NCI-H2029 treated with DMSO at 0.1 percent for 48 hours (cell line): ENCODE measurements around the gene HEBP1.

ENCODE experiments used
- DNase-seq: peaks from one replicate; lab custom pipeline; 2025; lab: John Stamatoyannopoulos, UW

The HEBP1 gene

DNA sequence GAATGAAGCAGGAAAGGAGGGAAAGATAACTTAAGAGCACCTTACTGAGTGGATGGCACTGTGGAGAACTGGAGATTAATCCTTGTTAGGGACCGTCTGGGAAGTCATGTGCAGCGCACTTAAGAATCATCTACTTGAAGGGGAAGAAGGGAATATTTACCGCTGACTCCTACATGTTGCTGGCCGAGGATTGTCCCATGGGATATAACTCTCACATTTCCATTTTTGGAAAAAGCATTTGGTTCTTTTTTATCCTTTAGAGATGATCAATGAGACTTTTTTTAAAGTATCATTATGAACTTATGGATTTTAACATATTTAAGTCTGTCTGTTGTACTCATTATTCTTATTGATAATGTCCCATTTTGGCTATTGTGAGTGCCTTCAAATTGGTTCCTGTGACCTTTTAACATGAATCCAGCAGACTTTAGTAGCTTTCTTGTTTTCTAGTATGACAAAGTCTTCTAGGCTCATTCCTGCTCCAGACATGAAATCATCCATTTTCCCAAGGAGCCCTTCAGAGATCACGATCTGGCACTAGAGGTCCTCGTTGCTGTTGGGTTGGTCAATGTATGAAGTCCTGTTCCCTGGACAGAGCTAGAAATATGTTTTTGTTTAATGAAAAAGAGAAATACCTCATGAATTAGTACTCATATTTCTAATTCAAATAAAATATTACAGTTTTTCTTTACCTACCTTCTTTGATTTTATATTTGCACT is 23.9 kb upstream of the HEBP1 start:
- DNase-seq, result no peak

DNA sequence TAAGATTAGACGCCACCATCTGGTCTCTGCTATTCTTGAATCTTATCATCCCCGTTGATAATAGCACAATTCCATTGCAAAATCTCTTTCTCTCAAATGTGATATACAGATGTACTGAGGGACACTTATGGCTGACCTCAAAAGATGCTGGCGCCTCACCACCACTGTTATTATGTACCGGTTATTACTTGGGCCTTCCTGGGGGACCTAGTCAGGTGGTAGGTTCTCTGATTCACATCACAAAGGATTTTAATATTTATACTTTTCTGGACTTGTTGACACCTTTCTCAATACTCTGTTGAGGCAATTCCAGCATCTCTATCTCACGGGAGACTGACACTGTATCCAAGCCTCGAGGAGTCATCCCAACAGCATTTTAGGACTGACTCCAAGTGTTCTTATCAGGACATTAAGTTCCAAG is 22.8 kb upstream of the HEBP1 start:
- DNase-seq, result no peak

DNA sequence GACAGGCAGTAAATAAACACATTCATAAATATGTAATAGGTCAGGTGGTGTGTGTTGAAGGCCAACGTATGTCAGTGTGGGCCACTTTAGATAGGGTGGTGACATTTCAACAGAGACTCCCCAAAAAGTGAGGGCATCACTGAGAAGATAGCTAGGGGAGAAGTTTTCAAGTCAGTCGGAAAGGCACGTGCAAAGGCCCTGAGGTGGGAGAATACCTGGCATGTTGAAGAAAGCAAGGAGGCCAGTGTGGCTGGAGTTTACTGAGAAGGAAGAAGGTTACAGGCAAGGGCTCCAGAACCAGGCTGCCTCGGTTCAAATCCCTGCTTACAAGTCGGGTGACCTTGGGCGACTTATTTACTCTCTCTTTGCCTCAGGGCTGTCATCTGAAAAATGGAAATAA is 11.0 kb upstream of the HEBP1 start:
- DNase-seq, result no peak

DNA sequence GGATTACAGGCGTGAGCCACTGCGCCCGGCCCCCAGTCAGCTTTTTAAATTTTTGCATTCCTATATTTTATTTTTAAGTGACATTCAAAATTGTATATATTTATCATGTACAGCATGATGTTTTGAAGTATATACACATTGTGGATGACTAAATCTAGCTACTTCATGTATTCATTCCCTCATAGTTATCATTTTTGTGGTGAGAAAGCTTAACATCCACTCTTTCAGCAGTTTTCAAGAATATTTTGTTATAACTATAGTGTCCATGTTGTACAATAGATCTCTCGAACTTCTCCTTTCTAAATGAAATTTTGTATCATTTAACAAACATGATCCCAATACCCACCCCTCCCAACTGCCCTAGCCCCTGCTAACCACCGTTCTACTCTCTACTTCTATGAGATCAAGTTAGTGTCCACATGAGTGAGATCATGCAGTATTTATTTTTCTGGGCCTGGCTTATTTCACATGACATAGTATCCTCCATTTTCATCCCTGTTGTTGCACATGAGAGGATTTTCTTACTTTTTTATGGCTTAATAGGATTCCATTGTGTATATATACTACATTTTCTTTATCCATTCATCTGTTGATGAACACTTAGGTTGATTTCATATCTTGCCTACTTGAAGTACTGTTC is 8.8 kb upstream of the HEBP1 start:
- DNase-seq, result no peak

DNA sequence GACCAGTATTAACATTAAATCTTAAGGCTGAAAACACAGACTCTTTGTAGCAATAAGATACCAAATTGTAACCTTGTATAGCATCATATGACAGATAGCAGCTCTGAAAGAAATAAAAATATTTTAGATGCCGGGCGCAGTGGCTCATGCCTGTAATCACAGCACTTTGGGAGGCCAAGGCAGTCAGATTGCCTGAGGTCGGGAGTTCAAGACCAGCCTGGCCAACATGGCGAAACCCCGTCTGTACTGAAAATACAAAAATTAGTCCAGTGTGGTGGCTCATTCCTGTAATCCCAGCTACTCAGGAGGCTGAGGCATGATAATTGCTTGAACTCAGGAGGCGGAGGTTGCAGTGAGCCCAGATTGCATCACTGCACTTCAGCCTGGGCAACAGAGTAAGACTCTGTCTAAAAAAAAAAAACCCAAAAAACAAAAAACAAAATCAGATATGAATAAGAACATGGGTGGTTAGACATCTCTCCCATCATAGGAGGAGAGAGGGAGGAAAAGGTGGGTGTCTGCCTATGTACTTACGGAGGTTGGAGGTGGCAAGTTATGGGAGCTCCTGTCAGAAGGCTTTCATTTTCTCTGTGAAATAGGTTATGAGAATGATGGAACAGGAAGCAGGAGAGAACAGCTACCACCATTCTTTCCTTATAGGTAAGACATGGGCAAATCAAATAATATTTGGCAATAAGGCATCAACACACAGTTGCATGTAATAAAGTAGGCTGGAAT is 7.6 kb upstream of the HEBP1 start:
- no peak for DNase-seq

DNA sequence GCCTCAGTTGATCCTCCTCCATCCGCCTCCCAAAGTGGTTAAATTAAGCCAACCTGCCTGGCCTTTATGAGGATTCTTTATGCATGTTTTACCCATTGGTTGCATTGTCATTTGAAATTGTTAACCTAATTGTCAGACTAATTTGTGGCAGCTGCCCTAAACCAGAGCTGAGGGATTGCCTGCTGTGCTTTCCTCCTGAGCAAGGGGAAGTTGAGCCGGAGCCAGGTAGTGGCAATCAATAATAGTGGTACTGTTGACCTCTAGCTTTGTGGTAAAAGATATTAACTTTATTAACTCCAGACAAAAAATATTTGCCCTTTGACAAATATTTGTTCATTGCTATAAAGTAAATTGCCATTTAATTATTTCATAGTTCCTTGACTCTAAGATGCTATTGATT is 5.6 kb upstream of the HEBP1 start:
- no peak for DNase-seq

DNA sequence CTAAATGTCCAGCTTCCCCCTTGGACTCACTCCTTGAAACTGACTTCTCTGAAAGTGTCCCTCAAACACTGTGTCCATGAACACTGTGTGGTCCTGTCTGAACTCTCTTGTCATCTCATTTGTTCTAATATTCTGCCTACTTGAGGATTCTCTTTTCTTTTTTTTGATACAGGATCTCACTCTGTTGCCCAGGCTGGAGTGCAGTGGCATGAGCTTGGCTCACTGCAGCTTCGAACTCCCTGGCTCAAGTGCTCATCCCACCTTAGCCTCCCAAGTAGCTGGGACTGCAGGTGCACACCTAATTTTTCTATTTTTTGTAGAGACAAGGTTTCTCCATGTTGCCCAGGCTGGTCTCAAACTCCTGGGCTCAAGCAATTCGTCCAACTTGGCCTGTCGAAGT is 4.9 kb upstream of the HEBP1 start:
- no peak for DNase-seq

DNA sequence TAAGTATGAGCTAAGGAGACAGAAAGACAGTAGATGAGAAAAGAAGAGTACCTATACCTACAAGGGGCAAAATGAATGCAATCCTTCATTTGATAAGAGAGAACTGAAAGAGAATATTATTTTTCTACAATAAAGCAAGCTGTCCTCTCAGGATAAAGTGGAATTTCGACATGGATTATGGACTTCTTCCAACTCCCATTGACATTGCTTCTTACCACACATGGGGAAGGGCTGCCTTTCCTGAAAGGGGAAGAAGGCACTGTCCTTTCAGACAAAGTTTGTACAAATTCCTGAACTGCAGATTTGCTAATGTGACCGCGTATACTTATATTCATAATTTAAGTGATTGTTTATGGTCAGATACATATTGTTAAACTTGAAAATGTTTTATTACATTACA is 4.3 kb upstream of the HEBP1 start:
- DNase-seq, result no peak

DNA sequence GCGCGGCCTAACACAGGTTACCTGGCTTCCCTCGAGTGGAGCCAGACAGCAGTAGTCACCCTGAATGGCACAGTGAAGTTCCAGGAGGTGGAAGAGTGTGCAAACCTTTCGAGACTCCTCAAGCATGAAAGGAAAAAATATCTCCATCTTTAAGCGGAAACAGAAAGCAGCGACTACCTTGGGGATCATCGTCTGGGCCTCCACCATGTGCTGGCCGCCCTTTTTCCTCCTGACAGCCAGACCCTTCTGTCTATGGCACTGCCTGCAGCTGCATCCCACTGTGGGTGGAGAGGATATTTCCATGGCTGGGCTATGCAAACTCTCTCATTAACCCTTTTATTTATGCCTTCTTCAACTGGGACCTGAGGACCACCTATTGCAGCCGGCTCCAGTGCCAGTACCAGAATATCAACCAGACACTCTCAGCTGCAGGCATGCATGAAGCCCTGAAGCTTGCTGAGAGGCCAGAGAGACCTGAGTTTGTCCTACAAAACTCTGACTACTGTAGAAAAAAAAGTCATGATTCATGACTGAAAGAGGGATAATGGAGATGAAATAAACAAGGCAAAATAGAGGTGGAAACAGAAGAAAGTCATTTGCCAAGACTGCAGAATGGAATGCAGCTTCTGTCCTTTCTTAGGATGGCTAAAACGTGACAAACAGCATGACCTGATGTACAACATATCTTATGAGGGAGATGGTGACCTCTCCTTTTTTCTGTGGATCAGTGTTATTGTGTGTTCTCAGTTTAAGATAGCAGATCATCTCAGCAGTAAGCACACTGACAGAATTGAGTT is 2.4 kb upstream of the HEBP1 start:
- DNase-seq, result no peak

DNA sequence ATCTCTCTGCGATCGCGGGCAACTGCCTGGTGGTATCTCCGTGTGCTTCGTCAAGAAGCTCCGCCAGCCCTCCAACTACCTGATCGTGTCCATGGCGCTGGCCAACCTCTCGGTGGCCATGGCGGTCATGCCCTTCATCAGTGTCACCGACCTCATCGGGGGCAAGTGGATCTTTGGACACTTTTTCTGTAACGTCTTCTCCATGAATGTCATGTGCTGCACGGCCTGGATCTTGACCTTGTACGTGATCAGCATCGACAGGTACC is 1.6 kb upstream of the HEBP1 start:
- DNase-seq, result no peak

DNA sequence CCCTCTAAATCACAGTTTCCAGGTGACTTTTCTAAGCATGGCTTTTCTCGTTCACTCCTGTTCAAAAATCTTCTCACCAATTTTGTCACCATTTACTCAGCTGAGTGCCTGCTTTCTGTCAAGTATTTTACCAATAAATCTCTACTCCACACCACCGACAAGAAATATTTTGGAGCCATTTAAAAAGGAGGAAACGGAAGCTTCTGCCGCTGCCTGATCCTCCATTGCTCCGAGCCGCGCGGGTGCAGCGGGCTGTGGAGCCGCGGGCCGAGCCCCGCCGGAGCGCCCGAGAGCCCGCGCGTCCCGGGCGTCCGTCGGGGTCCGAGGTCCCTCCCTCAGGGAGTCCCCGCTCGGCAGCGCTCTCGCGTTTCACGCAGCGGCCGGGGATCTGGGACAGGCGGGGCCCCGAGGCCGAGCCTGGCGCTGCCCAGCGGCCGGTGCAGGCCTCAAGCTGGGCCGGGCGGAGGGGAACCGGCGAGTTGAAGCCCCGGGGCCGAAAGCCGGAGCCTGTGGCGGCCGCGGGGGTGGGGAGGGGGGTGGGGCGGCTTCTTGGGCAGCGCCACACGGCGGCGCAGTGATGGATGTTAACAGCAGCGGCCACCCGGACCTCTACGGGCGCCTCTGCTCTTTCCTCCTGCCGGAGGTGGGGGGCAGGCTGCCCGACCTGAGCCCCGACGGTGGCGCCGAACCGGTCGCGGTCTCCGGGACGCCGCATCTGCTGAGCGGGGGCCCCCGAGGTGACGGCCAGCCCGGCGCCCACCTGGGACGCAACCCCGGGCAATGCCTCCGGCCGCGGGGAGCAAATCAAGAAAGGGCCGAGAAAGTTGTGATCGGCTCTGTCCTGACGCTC is 1.1 kb upstream of the HEBP1 start:
- DNase-seq, result no peak

DNA sequence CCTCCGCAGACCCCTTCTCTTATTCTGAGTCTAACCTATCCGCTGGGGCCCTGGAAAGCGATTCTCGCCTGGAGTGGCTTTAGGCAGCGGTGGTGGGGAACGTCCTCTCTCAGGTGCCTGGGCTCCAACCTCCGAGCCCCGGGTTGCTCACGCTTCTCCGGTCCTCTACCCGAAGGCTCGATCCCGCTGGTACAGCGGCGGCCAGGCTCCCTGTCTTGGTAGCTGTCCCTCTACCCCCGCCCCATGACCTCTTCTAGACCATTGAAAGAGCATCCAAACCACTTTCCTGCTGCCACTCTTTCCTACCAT is 505 bp upstream of the HEBP1 start:
- peak; percentile 8 for DNase-seq

DNA sequence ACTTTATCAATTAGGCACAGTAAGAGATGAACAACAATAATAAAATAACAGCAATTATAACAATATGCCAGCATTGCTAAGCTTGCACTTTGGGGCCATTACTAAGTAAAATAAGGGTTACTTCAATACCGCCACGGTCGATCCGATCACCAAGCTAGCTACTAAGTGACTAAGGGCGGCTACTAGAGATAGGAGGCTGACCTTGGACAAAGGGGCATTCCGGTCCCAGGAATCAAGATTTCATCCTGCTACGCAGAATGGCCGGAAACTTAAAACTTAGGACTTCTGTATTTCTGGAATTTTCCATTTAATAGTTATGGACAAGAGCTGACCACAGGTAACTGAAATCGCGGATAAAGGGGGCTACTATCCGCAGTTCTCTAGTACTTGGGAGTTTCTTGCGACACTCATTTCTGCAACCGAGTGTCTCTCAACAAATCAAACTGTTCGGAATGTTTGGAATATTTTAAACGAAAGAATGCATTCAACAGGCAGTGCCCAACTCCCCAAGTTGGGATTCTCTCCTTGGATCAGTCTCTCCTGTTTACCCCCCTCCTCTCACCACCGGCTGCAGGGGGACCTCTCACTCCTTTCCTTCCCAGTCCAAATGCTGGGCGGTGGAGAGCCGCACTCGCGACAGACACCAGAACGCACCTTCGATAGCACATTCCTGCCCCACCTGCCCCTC is 650 bp downstream of the HEBP1 start:
- DNase-seq, result no peak

DNA sequence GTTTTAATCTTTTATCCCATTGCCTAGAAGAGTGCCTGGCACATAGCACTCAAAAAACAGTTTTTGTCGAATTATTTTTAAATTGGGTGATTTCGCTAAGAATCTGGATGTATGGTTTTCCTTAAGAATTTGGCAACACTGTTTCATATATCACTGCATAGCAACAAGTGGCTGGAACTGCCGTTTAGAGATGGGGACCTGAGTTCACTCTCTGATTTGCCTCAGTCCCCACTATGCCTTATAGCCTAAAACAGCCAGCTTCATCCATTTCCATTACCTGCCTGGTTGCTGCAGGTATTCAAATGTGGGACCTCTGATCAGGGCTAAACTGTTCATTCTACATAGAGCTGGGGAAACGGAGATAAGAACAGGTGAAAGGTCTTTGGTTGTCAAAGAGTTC is 1.8 kb downstream of the HEBP1 start:
- DNase-seq, result no peak

DNA sequence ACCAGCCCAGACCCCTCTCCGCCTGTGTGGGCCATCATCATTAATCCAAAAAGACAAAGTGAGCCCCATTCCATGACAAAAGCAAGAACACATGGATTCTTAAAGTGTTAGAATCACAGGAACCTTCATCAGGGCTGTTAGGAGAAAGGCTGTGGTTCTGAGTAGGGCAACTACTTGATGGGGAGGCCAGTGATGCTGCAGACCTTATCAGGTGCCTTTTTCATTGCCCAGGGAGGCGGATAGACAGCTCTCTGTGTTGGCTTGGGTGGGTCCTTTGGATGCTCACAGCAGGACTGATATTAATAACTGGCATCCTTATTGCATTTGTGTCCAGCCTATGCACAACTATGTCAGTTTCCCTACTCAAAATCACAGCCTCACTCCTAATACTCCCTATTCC is 2.3 kb downstream of the HEBP1 start:
- no peak for DNase-seq

DNA sequence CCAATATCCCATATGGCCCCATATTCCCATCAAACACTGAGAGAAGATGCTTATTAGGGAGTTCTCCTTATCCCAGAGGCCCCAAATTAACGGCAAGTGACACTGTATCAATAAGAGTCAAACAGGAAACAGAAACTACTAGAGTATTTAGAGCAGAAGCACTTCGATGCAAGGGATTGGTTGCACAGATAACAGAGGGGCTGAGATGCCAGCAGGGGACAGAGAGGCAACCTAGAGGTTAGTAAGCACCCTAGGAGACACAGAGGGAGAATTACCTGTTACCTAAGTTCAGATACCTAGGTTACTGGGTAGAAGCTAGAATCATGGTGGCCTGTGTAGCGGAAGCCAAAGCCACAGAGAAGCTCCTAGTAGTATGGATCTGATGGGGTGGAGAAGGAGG is 2.9 kb downstream of the HEBP1 start:
- DNase-seq, result no peak

DNA sequence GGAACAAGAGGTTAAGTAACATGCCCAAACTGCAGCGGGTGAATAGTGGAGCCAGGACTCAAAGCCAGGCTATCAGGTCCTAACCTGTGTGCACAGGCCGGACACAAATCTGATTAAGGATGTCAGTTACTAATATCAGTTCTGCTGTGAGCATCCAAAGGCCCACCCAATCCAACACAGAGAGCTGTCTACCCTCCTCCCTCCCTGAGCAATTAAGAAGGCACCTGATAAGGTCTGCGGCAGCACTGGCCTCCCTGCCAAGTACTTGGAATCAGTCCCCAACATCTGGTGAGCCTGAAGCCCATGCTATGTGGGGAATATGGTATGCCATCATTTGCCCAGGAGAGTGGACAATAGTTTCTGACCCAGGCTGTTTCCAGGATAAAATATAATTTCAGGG is 3.9 kb downstream of the HEBP1 start:
- DNase-seq, result no peak

DNA sequence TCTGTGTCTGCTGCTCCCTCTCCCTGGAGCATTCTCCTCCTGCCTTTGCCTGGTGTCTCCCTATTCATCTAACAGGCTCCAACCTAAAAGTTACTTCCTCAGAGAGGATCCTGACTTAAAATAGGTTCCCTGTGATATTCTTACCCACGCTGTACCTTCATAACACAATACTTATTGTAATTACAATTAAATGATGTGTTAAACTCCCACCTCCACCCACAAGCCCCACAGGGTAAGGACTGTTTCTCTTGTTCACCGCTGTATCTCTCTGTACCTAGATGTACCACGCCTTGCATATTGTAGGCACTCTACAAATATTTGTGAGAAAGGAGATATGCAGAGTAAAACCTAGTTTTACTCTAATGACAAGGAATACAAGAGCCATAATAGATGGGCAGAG is 5.0 kb downstream of the HEBP1 start:
- DNase-seq, result no peak

DNA sequence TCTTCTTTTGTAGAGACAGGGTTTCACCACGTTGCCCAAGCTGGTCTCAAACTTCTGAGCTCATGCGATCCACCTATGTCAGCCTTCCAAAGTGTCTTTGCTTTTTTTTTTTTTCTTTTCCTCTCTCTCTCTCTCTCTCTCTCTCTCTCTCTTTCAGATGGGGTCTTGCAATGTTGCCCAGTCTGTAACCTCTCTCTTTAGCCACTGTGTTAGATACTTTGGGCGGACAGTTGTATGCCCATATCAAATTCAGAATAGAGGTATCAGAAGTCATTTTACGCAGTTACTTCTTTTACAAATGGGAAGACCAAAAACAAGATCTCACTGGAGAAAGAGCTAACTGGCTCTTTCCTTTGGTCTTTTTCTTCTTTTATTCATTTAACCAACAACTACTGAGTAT is 6.7 kb downstream of the HEBP1 start:
- no peak for DNase-seq

DNA sequence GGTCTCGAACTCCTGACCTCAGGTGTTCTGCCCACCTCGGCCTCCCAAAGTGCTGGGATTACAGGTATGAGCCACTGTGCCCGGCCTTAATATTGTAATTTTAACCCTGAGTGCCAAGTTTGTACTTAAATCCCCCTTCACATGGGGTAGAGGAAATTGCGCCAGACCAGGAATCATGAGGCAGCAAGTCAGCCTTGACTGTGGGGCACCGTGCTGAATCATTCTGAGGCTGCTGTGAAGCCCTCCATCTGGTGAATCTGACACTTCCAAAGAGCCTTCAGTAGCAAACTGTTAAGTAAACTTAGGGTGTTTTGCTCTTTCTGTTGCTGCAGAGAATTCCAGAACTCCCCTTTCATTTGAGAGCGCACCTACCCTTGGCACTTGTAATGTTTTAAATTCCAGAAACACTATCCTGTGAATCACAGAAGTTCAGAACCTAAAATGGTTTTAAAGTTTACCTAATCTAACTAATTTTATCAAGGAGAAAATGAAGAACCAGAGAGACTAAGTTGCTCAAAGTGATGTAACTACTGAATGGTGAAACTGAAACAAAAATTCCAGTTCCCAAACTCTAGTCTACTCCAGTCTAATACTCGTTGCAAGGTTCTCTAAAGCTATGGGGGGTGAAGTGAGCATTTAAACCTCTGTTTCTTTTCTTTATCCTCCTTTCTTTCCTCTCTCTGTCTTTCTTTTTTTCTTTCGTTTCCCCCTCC is 7.5 kb downstream of the HEBP1 start:
- DNase-seq, result no peak
